HG02763 (cell line): ENCODE results near the gene ADORA2B.
A peak's percentile ranks its signal among the peaks of the same experiment; 100 is the strongest.
"Not testable (repeated sequence)": the region's sequence is repeated elsewhere in the genome, so short reads cannot be mapped to it uniquely, and the experiment has no call there.

Experiments used
- ATAC-seq: cut with Tn5 transposase; IDR thresholded peaks from one replicate; pipeline ENCODE4 v1.9.1; 2021; ENCODE audit warnings: mild to moderate bottlenecking, moderate library complexity; ENCODE audit not compliant: unreplicated experiment

The ADORA2B gene

GRCh38 chr17:15944759-15945526, at the start of gene ADORA2B:
Gene ADORA2B (plus strand): TSS chr17:15945130. CDS start chr17:15945249, 119 bp downstream.
- peak; percentile 45 for ATAC-seq

GRCh38 chr17:15896277-15896676, 48.7 kb upstream of the ADORA2B start:
- no peak for ATAC-seq

- ATAC-seq, result no peak
Measured at GRCh38 chr17:15896834-15897233, 48.1 kb upstream of the ADORA2B start.

GRCh38 chr17:15899596-15899995, 45.3 kb upstream of the ADORA2B start:
- ATAC-seq, result not testable (repeated sequence)

- ATAC-seq, result no peak
Measured at GRCh38 chr17:15900871-15901270, 44.1 kb upstream of the ADORA2B start.

- ATAC-seq, result not testable (repeated sequence)
Measured at GRCh38 chr17:15905236-15905635, 39.7 kb upstream of the ADORA2B start.

- ATAC-seq, result no peak
Measured at GRCh38 chr17:15907290-15907689, 37.6 kb upstream of the ADORA2B start.

GRCh38 chr17:15908378-15908777, 36.6 kb upstream of the ADORA2B start:
- no peak for ATAC-seq

GRCh38 chr17:15909481-15909991, 35.4 kb upstream of the ADORA2B start:
- ATAC-seq, result no peak

GRCh38 chr17:15910791-15911190, 34.1 kb upstream of the ADORA2B start:
- ATAC-seq, result no peak

- not testable (repeated sequence) for ATAC-seq
Measured at GRCh38 chr17:15911701-15912100, 33.2 kb upstream of the ADORA2B start.

- ATAC-seq, result no peak
Measured at GRCh38 chr17:15912416-15912955, 32.4 kb upstream of the ADORA2B start.

- ATAC-seq, result no peak
Measured at GRCh38 chr17:15913826-15914225, 31.1 kb upstream of the ADORA2B start.

- no peak for ATAC-seq
Measured at GRCh38 chr17:15914400-15915170, 30.3 kb upstream of the ADORA2B start.

- ATAC-seq, result no peak
Measured at GRCh38 chr17:15915961-15916360, 29.0 kb upstream of the ADORA2B start.

GRCh38 chr17:15917021-15917437, 27.9 kb upstream of the ADORA2B start:
- no peak for ATAC-seq

- no peak for ATAC-seq
Measured at GRCh38 chr17:15917438-15918027, 27.4 kb upstream of the ADORA2B start.

GRCh38 chr17:15918261-15918660, 26.7 kb upstream of the ADORA2B start:
- no peak for ATAC-seq

GRCh38 chr17:15918661-15919259, 26.2 kb upstream of the ADORA2B start:
- no peak for ATAC-seq

- ATAC-seq, result no peak
Measured at GRCh38 chr17:15919466-15919865, 25.5 kb upstream of the ADORA2B start.

- ATAC-seq, result no peak
Measured at GRCh38 chr17:15920758-15921239, 24.1 kb upstream of the ADORA2B start.
